Epithelial cell of proximal tubule (primary cell): ENCODE measurements around the gene TBCCD1. TPM values are rescaled to one million over a fixed set of nuclear protein-coding genes. Genes with fewer than 3 reads are reported as not detected.

Experiments
- DNase-seq: peaks from one replicate; pipeline ENCODE4 v3.0.0-alpha.2; 2011; ENCODE audit warnings: low read depth
- H3K4me3 ChIP-seq: 2 replicates; pipeline ENCODE4 v1.5.1; 2011; ENCODE audit warnings: low read depth, mild to moderate bottlenecking, low read length
- CTCF ChIP-seq: conservative IDR thresholded peaks from 2 replicates; pipeline ENCODE4 v1.5.1; 2012; ENCODE audit warnings: low read depth, mild to moderate bottlenecking, low read length
- total RNA-seq: library from RNA; depleted of rRNA; stranded (reverse); fragments of >200 nt; gene quantifications from 2 replicates; pipeline ENCODE4 v1.2.3, GENCODE V29; 2015

TBCCD1 gene
- total RNA-seq, 1 donor from 2014 or later = 10.8 TPM

- no peak for DNase-seq
- no peak for TF ChIP-seq CTCF
- H3K4me3 ChIP-seq = no peak overlapping the region
Observed at GRCh38 chr3:186526256-186526606, 40.9 kb downstream of the TBCCD1 start.

- no peak for TF ChIP-seq CTCF
- DNase-seq = no peak
Observed at GRCh38 chr3:186525369-186526255, 41.5 kb downstream of the TBCCD1 start.

GRCh38 chr3:186524616-186525015 lies 42.5 kb downstream of the TBCCD1 start:
- DNase-seq = no peak
- no peak for TF ChIP-seq CTCF
- H3K4me3 ChIP-seq = no peak overlapping the region

More at GRCh38 chr3:186525369-186526255, 41.5 kb downstream of the TBCCD1 start:
- H3K4me3 ChIP-seq = no peak overlapping the region

- H3K4me3 ChIP-seq = no peak overlapping the region
- no peak for TF ChIP-seq CTCF
- no peak for DNase-seq
Observed at GRCh38 chr3:186523434-186523833, 43.7 kb downstream of the TBCCD1 start.

GRCh38 chr3:186523022-186523421 lies 44.1 kb downstream of the TBCCD1 start:
- no peak for DNase-seq
- TF ChIP-seq CTCF = no peak
- no peak overlapping the region for H3K4me3 ChIP-seq

GRCh38 chr3:186520957-186521842 lies 45.9 kb downstream of the TBCCD1 start:
- no peak for DNase-seq
- TF ChIP-seq CTCF = no peak

More at GRCh38 chr3:186520957-186521842, 45.9 kb downstream of the TBCCD1 start:
- no peak overlapping the region for H3K4me3 ChIP-seq
